HepG2 (cell line): ENCODE results near the gene PPM1H.

Experiments
- GABPA ChIP-seq, 2 experiments: IDR thresholded peaks; 2 replicates each; pipeline ENCODE4 v1.6.1; 2011 to 2016; ENCODE audit warnings: low read depth in 2 of 2, low read length in 1 of 2, missing biosample characterization in 1 of 2, missing genetic modification characterization in 1 of 2
- HIVEP1 ChIP-seq: sonication (generic); formaldehyde crosslinking; IDR thresholded peaks from 2 replicates; pipeline ENCODE4 v1.4.0; 2020; ENCODE audit warnings: mild to moderate bottlenecking, missing genetic modification reagents
- JUNB ChIP-seq: sonication (generic); formaldehyde crosslinking; IDR thresholded peaks from 2 replicates; pipeline ENCODE4 v1.8.0; 2022; ENCODE audit warnings: missing genetic modification reagents, mild to moderate bottlenecking, borderline replicate concordance
- NPAS2 ChIP-seq: sonication (generic); formaldehyde crosslinking; IDR thresholded peaks from 2 replicates; pipeline ENCODE4 v1.8.0; 2022; ENCODE audit warnings: mild to moderate bottlenecking, missing genetic modification reagents, borderline replicate concordance
- TBP ChIP-seq: sonication (generic); formaldehyde crosslinking; IDR thresholded peaks from 2 replicates; pipeline ENCODE4 v1.5.0; 2020; ENCODE audit warnings: missing genetic modification reagents
- ZNF7 ChIP-seq: IDR thresholded peaks from 2 replicates; pipeline ENCODE4 v1.6.1; 2016; ENCODE audit warnings: missing biosample characterization, missing genetic modification reagents

- no peak for TF ChIP-seq JUNB
- TF ChIP-seq ZNF7 (CRISPR knock-in tag) = no peak
- no peak for TF ChIP-seq TBP
- TF ChIP-seq HIVEP1 (CRISPR knock-in tag) = no peak
- no peak for TF ChIP-seq GABPA (IDR thresholded peaks at IDR 0.05; ENCODE audit: low read depth, low read length)
- TF ChIP-seq GABPA (CRISPR knock-in tag; IDR thresholded peaks at IDR 0.05; ENCODE audit: low read depth) = no peak
- TF ChIP-seq NPAS2 (CRISPR knock-in tag) = no peak
Measured at GRCh38 chr12:62632411-62632918, 302.5 kb downstream of the PPM1H start.
